GM13977 (cell line): ENCODE results near the gene SESN2.

Source experiments
- DNase-seq: peaks from one replicate; pipeline ENCODE4 v3.0.0; 2012; ENCODE audit warnings: low spot score
- in situ Hi-C: fragments of 300-500 bp; cut with MboI; formaldehyde crosslinking; loops from one replicate; pipeline ENCODE4 v1.12.0; 2022; ENCODE audit warnings: low sequenced_read_pairs, low pct_unique_long_range_greater_than_20kb, mixed read lengths, inconsistent platforms; ENCODE audit not compliant: unreplicated experiment
- TF ChIP-seq, protein P1 (sequence below): IDR thresholded peaks from 2 replicates; pipeline ENCODE4 v1.5.1; 2012; ENCODE audit warnings: mild to moderate bottlenecking, control low read depth; ENCODE audit not compliant: insufficient read depth; ENCODE audit errors: extremely low read depth, missing control alignments

The SESN2 gene, protein sequence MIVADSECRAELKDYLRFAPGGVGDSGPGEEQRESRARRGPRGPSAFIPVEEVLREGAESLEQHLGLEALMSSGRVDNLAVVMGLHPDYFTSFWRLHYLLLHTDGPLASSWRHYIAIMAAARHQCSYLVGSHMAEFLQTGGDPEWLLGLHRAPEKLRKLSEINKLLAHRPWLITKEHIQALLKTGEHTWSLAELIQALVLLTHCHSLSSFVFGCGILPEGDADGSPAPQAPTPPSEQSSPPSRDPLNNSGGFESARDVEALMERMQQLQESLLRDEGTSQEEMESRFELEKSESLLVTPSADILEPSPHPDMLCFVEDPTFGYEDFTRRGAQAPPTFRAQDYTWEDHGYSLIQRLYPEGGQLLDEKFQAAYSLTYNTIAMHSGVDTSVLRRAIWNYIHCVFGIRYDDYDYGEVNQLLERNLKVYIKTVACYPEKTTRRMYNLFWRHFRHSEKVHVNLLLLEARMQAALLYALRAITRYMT

DNA sequence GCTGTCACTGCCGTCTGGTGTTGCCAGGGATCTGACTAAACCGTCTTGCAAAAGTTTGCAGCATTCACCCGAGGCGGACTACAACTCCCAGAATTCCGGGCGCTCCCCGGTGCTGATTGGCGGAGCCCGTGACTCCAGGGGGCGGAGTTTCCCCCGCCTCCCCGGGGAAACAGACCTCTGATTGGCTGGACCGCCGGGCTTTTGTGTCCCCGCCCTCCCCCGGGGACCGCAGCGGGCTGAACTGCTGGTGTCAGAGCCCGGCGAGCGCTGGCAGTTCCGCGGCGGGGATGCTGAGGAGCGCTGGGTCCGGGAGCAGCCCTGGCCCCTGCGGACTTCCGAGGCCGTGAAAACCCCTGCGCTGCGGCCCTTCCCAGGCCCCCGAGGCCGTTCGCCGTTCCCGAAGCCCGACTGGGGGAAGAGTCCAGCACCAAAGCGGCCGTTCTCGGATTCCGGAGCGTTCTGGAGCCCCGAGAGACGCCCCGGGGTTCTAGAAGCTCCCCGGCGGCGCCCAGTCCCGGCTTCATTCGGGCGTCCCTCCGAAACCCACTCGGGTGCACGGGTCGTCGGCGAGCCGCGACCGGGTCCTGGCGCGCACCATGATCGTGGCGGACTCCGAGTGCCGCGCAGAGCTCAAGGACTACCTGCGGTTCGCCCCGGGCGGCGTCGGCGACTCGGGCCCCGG, at the start of gene SESN2:
Gene SESN2 (plus strand): TSS at position 267 of the 682 bp plus-strand sequence. CDS start 330 bp downstream, at position 597.
- peak; percentile 97 for DNase-seq
- in situ Hi-C loops = no loop called here
- TF ChIP-seq, protein P1, sequence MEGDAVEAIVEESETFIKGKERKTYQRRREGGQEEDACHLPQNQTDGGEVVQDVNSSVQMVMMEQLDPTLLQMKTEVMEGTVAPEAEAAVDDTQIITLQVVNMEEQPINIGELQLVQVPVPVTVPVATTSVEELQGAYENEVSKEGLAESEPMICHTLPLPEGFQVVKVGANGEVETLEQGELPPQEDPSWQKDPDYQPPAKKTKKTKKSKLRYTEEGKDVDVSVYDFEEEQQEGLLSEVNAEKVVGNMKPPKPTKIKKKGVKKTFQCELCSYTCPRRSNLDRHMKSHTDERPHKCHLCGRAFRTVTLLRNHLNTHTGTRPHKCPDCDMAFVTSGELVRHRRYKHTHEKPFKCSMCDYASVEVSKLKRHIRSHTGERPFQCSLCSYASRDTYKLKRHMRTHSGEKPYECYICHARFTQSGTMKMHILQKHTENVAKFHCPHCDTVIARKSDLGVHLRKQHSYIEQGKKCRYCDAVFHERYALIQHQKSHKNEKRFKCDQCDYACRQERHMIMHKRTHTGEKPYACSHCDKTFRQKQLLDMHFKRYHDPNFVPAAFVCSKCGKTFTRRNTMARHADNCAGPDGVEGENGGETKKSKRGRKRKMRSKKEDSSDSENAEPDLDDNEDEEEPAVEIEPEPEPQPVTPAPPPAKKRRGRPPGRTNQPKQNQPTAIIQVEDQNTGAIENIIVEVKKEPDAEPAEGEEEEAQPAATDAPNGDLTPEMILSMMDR = no peak

DNA sequence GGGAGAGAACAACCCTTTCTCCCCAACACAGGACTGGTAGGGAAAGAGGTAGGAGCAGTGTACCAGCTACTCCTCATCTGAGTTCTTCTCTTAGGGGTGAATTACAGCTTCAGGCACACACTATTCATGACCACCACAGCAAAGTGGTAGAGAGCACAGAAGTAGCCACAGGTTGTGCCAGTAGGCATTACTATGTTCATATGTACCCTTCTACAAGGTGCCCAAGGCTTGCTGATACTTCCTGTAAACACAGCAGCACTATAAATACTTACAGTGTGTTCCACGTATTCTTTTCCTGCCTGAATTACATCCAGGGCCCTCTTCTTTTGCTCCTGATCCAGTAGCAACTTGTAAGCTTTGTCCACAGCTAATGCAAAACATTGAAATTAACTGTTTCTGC, 49.6 kb upstream of the SESN2 start:
- no peak for DNase-seq
- in situ Hi-C loops = no loop called here
- TF ChIP-seq, protein P1 = no peak

DNA sequence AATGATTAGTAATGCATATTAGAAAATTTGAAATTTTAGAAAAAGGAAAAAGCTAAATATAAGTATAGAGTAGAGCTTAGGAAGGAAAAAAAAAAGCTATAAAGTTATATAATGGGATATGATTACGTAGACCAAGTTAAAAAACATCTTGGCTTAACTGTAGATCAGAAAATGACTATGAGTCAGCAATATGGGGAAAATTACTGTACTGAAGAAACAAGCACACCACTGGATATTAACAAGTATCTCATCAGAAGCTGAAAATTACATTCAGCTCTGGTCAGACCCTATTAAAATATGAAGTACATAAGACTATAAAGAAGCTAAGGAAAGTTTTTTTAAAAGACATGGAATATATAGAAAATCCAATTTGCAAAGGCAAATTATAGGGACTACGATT, 46.0 kb upstream of the SESN2 start:
- TF ChIP-seq, protein P1 = no peak
- in situ Hi-C loops = no loop called here
- DNase-seq = no peak

DNA sequence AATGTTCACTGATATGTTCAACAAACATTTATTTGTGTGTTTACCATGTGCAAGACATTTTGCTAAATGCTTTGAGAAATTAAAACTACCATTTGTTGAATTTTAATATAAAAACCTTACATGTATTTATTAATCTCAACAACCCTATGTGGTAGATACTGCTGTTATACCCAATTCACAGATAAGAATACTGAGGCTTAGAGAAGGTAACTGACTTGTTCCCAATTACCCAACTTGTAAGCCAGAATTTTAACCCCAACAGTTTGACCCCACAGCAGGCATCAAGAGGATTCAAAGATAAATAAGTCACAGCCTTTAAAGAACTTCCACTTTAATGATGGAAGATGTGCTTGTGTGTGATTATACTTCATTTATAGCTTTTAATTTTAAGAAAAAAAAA, 30.2 kb upstream of the SESN2 start:
- in situ Hi-C loops = no loop called here
- no peak for DNase-seq
- TF ChIP-seq, protein P1 = no peak

DNA sequence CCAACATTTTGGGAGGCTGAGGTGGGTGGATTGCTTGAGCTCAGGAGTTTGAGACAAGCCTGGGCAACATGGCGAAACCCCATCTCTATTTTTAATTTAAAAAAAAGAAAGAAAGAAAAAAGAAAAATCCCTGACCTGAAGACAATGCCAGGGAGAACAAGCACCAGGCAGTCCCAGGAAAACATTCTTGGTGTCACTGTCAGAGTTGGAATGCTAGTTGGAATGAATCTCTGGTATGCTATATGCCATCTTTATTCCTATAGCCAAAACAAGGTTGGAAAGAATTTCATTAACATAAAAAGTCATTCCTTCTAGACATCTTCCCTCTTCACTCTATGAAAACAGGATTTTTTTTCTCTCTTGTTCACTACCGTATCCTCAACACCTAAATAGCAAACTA, 29.3 kb upstream of the SESN2 start:
- in situ Hi-C loops = no loop called here
- TF ChIP-seq, protein P1 = no peak

DNA sequence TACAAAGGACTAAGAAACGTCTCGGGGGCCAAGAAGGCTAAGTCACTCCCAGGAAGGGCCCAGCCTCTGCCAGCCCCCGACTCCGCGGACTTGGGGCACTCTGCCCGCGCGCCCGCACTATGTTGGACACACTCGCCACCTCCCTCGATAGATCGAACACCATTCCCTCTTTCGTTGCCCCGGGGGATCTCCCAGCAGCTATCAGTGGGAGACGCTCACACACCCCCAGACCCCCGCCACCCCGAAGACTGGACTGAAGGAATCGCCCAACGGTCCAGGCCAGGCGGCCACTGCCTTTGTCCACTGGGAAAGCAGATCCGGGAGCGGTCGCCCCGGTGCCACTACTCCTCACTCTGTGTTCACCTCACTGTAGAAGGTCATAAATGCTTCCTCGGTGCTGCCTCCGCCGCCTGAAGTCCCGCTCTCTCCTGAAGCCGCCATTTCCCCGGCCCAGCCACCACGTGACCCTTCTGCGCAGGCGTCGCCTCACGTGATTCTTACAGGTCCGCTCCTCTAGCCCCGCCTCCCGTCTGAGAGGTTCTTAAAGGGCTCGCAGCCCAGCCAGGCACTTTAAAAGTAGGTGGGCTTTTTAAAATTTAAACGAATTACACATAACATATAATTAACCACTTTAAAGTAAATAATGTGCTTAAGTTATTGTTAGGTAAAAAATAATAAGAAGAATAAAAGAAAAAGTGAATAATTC, 26.6 kb upstream of the SESN2 start, which contains the start of gene DNAJC8:
Gene DNAJC8 (minus strand): TSS at position 472 of the 706 bp plus-strand sequence. CDS start 31 bp downstream, at position 441.
- peak; percentile 91 for DNase-seq
- TF ChIP-seq, protein P1 = no peak
- in situ Hi-C loops = no loop called here

More for the DNA sequence above, 29.3 kb upstream of the SESN2 start:
- no peak for DNase-seq
